Activated CD4-positive, CD25-positive, alpha-beta regulatory T cell treated with anti-CD3 and anti-CD28 coated beads, Interleukin-2, amount 50 U/mL, for 24 hours (primary cell): ENCODE results near the gene MAGI3.

Source experiments
- ATAC-seq, 2 donors: fragments of 150-1000 bp; cut with Tn5 transposase; one replicate each; pipeline ENCODE4 v1.10.0; 2021; ENCODE audit warnings: mild to moderate bottlenecking in 1 of 2, moderate library complexity in 1 of 2

MAGI3 gene

DNA sequence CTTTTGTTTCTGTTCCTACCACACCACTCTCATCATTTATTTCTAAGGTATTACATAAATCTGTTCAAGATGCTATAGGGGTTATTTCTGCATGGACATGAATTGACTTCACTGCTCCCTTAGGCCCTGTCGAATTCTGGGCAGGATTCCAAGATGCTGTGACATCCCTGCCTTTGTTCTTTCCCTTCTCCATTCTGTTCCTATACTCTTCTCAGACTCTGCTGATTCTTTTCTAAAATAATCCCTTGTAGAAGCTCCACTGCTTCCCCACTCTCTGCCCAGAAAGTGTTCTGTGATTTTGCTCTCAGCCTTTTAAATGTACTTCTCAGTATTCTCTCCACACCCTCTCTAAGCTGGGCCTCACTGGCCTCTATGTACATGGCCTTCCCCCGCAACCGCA, 269.8 kb downstream of the MAGI3 start:
- ATAC-seq: no peak

DNA sequence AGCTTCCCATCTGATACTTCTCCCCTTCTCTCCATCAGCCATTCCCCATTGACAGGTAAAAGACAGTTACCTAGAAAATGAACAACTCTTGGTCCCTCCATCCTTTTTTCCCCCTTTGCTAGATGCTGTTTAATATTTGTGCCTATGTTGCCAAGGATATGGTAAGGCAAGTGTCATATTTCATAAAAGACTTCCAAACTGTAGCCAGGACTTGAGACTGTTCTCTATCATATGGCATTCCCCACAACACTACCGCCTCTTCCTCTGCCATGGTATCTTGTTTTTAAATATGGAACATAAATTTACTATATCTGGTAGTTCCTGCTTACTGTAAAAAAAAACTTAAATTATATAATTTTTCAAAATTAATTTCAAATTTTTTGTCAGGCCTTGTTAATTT, 271.8 kb downstream of the MAGI3 start:
- ATAC-seq: no peak

GRCh38 chr1:113663165-113663951, 273.0 kb downstream of the MAGI3 start:
- no peak for ATAC-seq

DNA sequence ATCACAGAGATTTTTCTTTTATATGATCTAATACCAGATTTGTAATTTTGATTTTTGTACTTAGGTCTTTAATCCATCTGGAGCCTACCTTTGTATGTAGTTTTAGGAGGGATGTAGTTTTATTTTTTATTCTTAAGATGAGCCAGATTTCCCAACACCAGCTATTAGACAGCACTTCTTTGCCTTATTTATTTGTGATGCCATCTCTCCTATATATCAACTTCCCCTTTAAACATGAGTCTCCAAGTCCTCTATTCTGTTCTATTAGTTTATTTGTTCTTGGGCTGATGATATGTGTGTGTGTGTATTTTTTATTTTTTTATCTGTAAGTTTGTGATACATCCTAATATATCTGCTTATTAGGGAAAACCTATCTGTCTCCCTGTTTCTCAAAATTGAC, 274.8 kb downstream of the MAGI3 start:
- no peak for ATAC-seq

GRCh38 chr1:113666126-113666525, 275.8 kb downstream of the MAGI3 start:
- ATAC-seq: no peak

DNA sequence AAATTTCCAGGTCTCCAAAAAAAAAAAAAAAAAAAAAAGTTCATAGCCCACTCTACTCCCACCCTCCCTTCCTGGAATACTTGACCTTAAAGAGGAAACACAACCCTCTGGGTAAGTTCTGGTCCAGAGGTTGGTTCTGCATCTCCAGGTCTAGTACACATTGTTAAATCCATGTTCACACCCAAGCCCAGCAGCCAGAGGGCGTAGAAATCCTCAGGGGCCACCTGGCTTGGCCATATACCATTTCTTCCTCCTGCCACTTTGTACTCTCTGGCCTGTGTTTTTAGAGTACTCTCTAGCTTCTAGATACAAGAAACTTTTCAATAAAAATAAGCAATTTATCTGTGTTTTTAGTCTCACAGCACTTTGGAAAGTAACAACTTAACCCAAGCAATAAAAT, 279.7 kb downstream of the MAGI3 start:
- ATAC-seq: no peak

DNA sequence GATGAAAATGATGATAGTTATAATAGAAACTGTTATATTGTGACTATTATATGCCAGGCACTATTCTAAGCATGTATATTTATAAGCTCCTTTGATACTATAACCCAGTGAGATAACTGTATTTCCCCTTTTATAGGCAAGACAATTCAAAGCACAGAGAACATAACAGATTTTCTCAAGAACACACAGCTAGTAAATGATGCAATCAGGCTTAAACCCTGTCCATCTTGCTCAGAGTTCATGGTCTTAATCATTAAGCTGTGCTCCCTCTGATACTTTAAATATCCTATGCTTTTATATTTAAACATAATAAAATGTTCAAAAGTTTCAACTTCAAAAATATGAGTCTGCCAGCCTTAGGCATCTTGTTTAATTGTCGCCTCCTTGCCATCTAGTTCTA, 280.3 kb downstream of the MAGI3 start:
- ATAC-seq: no peak

GRCh38 chr1:113672491-113672890, 282.2 kb downstream of the MAGI3 start:
- ATAC-seq: no peak

- no peak for ATAC-seq
Measured at GRCh38 chr1:113674591-113674990, 284.3 kb downstream of the MAGI3 start.

DNA sequence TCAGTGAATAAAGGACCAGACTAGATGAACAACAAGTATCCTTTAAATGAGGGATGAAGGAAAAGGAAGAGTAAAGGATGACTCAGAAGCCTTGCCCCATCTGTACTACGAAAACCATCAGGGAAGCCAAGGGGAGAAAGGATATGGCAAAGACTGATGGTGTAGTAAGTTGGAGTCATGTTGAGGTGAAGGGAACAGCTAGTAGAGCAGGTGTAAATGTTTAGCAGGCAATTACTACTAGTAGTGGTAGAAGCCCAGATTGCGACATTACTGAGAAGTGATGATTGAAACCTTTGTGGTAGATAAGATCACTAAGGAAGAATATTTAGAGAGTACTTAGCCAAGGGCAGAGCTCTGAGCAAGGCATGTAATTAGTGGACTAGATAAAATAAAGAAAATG, 285.0 kb downstream of the MAGI3 start:
- ATAC-seq: no peak

- no peak for ATAC-seq
Measured at GRCh38 chr1:113676524-113676923, 286.2 kb downstream of the MAGI3 start.

- ATAC-seq: no peak
Measured at GRCh38 chr1:113677250-113678158, 287.2 kb downstream of the MAGI3 start.

GRCh38 chr1:113678159-113678469, 287.8 kb downstream of the MAGI3 start:
- no peak for ATAC-seq

DNA sequence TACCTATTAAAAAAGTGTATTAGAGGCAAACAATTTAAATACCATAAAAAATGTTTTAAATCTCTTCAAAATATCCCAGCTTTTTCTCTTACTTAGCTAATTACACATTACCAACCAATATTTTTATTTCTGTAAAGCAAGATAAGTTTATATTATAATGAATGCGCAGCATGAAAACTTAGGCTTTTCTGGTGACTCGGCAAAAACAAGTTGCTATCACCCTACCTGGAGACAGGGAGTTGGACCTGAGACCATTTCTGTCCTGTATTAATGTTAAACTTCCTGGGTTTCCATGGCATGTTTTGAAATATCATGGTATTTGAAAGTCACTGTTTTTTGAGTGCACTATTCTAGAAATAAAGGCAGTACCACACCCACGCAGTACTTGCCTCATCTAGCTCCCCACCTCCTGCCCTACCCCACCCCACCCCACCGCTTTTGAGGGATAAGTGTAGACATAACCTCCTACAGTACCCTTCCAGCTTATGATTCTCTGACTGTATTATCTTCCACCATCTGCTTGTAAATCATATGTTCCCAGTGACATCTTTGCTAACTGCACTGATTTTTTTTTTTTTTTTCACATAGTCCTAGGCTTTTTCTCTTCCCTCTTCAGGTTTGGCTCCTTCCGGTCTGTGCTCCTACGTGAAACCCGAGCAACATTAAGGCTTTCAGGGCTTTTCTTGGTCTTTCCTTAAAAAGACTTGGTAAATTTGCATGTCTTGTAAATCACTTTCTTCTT, 291.5 kb downstream of the MAGI3 start:
- no peak for ATAC-seq

DNA sequence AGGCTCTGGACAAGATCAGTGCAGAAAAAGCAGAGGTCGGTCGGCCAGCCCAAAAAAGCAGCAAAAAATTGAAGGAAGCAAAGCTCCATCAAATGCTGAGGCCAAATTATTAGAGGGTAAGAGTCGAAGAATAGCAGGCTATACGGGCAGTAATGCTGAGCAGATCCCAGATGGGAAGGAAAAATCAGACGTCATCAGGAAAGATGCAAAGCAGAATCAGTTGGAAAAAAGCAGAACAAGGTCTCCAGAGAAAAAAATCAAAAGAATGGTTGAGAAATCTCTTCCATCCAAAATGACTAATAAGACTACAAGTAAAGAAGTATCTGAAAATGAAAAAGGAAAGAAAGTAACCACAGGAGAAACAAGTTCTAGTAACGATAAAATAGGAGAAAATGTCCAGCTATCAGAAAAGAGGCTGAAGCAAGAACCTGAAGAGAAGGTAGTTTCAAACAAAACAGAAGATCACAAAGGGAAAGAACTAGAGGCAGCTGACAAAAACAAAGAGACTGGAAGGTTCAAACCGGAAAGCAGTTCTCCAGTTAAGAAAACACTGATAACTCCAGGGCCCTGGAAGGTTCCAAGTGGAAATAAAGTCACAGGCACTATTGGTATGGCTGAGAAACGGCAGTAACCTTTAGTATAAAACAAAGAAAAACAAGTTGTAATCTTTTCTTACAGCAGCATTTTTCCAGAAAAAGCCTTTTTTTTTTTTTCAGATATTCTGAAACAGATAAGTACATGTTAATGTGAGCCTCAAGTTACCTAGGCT, 293.3 kb downstream of the MAGI3 start:
- ATAC-seq: no peak

DNA sequence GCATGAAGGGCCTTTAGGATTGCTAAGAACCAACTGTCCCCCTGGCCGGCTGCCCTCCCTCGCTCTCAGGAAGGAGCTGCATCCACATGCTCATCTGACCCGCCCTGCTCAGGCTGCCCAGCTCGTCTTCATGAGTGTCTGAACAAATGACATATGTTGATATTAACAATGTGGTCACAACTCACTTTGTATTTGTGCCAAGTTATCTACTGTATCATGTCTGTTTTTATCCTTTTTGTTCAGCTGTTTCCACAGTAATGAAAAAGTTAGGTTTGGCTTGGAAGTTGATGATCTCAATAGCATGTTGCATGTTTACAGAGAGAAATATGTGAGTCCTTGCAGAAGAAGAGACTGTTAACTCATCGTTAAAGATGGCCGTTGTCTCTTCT, 293.8 kb downstream of the MAGI3 start:
- no peak for ATAC-seq

DNA sequence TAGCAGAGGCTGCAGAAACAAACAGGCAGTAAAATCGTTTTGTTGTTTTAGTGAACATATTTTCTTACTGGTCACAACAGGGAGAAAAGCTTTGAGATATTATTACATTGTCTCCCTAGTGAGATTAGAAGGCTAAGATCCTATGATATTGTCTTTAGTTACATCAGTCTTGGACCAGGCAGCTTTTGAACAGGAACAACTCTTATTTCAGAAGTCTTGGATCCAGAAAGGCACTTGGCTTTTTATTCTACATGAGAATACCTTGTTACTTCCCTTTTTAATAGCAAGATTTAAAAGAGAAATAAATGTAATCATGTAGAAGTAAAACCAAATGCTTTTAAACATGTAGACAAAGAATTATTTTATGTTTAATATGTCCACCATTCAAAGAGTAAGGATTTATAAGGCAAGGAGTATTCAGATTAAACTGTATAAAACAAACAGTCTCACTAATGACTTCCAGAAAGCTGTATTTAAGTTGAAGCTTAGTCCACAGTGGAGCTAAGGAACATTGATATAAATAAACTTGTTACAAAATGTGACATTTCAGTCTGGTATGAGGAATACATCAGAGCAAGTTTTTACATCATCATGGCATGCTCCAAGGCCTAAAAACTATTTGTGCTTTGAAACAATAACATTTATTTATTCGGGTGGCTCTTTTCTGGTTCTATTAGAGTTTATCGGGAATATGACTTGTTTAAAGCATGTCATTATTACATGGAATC, 296.7 kb downstream of the MAGI3 start:
- no peak for ATAC-seq

DNA sequence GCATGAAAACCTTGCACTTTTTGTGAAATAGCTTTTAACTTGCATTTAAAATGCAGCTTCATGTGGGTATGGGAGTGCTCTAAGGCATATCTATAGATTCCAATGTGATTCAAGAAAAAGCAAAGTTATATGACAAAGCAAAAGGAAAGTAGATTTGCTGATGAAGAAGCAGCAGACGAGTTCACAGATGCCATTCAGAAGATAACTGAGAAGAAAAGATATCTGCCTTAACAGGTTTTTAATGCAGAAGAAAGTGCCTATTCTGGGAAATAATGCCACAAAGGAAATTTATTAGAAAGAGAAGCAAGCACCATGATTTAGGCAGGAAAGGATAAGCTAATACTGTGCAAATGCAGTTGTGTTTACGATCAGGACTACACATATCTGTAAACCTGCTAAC, 300.9 kb downstream of the MAGI3 start:
- no peak for ATAC-seq

DNA sequence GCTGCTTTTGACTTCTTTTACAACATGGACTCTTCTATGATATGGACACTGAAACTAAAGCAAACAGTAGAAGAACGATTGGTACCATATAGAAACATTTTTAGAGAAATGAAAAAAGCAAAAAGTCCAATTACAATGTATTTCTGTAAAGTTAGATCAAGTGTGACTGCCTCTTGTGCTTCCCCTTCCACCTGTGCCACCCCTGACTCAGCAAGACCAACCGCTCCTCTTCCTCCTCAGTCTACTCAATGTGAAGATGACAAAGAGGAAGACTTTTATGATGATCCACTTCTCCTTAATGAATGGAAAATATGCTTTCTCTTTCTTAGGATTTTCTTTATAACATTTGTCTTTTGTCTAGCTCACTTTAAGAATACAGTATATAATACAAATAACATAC, 302.0 kb downstream of the MAGI3 start:
- no peak for ATAC-seq

DNA sequence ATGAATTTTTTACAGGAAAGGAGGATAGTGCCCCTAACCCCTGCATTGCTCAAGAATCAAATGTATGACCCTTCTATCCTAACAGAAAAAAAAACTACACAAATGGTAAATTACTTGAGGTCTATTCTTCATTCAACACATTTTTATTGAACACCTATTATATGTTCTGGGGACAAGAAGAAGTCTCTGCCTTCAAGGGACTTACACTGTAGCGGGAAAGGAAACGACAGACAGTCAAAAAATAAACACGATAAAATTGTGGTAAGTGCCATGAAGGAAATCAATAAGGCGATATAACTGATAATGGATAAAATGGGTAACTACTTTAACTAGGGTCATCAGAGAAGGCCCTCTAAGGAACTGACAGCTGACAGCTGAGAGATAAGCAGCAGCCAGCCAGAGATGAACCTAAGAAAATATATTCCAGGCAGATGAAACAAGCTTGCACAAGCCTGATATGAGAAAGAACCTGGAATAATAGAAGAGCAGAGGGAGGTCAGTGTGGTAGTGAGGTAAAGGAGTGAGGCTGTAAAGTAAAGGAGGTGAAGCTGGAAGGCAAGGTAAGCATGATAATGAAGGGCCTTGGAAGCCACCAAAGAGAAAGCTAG, 302.6 kb downstream of the MAGI3 start:
- no peak for ATAC-seq

- ATAC-seq: no peak
Measured at GRCh38 chr1:113694910-113695309, 304.6 kb downstream of the MAGI3 start.

DNA sequence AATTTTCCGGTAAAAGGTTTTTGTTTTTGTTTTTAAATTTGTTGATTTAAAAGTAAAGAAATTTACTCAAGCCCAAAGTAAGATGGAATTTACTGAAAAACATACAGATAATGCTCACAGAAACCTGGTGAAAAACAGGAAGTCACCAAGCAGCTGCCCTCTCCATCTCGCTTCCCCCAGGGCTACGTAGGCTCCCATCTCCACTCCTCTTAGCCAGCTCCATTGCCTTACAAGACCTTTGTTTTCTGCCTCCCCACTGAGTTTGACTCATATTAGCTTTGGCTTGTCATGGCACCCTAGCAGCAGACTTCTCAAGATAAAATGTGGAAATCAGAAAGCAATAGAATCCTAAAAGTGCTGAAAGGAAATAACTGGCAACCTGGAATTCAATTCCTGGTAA, 311.1 kb downstream of the MAGI3 start:
- ATAC-seq: no peak
